HUES64 (cell line): ENCODE data around the gene VRK1.

Source experiments
- H3K27ac ChIP-seq: 2 replicates; pipeline ENCODE4 v1.7.0; 2013; ENCODE audit warnings: low read depth, low read length, inconsistent platforms
- H3K27me3 ChIP-seq: 2 replicates; pipeline ENCODE4 v1.6.1; 2013; ENCODE audit warnings: mild to moderate bottlenecking, low read length; ENCODE audit not compliant: insufficient read depth
- H3K36me3 ChIP-seq: 2 replicates; pipeline ENCODE4 v1.6.1; 2013; ENCODE audit warnings: mild to moderate bottlenecking, low read length; ENCODE audit not compliant: insufficient read depth
- H3K4me1 ChIP-seq: 2 replicates; pipeline ENCODE4 v1.6.1; 2013; ENCODE audit warnings: mild to moderate bottlenecking, low read length, moderate library complexity; ENCODE audit not compliant: insufficient read depth
- H3K4me3 ChIP-seq: 2 replicates; pipeline ENCODE4 v1.5.1; 2013; ENCODE audit warnings: mild to moderate bottlenecking, low read length, moderate library complexity
- H3K9ac ChIP-seq: 2 replicates; pipeline ENCODE4 v1.6.1; 2013; ENCODE audit warnings: mild to moderate bottlenecking, low read depth, low read length
- H3K9me3 ChIP-seq: 2 replicates; pipeline ENCODE4 v1.6.1; 2013; ENCODE audit warnings: low read depth, low read length; ENCODE audit not compliant: insufficient read depth
- WGBS: fragments of 150-250, 120-280 bp; methylation state at CpG from one replicate; pipeline ENCODE4 v1.1.7; 2013; ENCODE audit warnings: missing lambda C conversion rate; 5-methylcytosine and 5-hydroxymethylcytosine counted together

Gene VRK1

GRCh38 chr14:96888158-96888557 is 91.0 kb downstream of the VRK1 start:
- H3K9ac ChIP-seq = no peak overlapping the region
- H3K27me3 ChIP-seq = no peaks in the 10 kb centered on the region
- no peak overlapping the region for H3K27ac ChIP-seq
- H3K4me1 ChIP-seq = peaks cover 27% of the 10 kb centered on the region
- WGBS = 94% methylated on average over 1 of the region's 1 CpG
- H3K36me3 ChIP-seq = no peaks in the 10 kb centered on the region
- H3K4me3 ChIP-seq = no peak overlapping the region
- no peaks in the 10 kb centered on the region for H3K9me3 ChIP-seq

GRCh38 chr14:96888593-96888992 is 91.4 kb downstream of the VRK1 start:
- no peak overlapping the region for H3K4me3 ChIP-seq
- H3K4me1 ChIP-seq = peaks cover 27% of the 10 kb centered on the region
- no peak overlapping the region for H3K27ac ChIP-seq
- H3K9me3 ChIP-seq = no peaks in the 10 kb centered on the region
- no peaks in the 10 kb centered on the region for H3K27me3 ChIP-seq
- H3K36me3 ChIP-seq = no peaks in the 10 kb centered on the region
- 53% methylated on average over 3 of the region's 3 CpGs for WGBS
- H3K9ac ChIP-seq = no peak overlapping the region

- no peaks in the 10 kb centered on the region for H3K9me3 ChIP-seq
- 79% methylated on average over 5 of the region's 5 CpGs for WGBS
- no peak overlapping the region for H3K4me3 ChIP-seq
- no peaks in the 10 kb centered on the region for H3K36me3 ChIP-seq
- peaks cover 27% of the 10 kb centered on the region for H3K4me1 ChIP-seq
- H3K27ac ChIP-seq = no peak overlapping the region
- no peaks in the 10 kb centered on the region for H3K27me3 ChIP-seq
- H3K9ac ChIP-seq = no peak overlapping the region
These were observed 91.9 kb downstream of the VRK1 start for GRCh38 chr14:96889091-96889490.

GRCh38 chr14:96893966-96894622 is 96.9 kb downstream of the VRK1 start:
- 84% methylated on average over 12 of the region's 12 CpGs for WGBS
- Histone ChIP-seq H3K9ac (no peak overlapping the region), H3K9me3 (no peaks in the 10 kb centered on the region), H3K36me3 (no peaks in the 10 kb centered on the region), H3K27ac (no peak overlapping the region), H3K27me3 (no peaks in the 10 kb centered on the region), H3K4me1 (peaks cover 12% of the 10 kb centered on the region), H3K4me3 (no peak overlapping the region)

- no peaks in the 10 kb centered on the region for H3K9me3 ChIP-seq
- peaks cover 6% of the 10 kb centered on the region; the same call in 1 of the 2 replicates for H3K4me1 ChIP-seq
- no peaks in the 10 kb centered on the region for H3K27me3 ChIP-seq
- H3K9ac ChIP-seq = no peak overlapping the region
- H3K4me3 ChIP-seq = no peak overlapping the region
- no peak overlapping the region for H3K27ac ChIP-seq
- H3K36me3 ChIP-seq = no peaks in the 10 kb centered on the region
- 90% methylated on average over 8 of the region's 8 CpGs for WGBS
These were observed 97.8 kb downstream of the VRK1 start for GRCh38 chr14:96894966-96895365.

GRCh38 chr14:96895658-96896271 is 98.6 kb downstream of the VRK1 start:
- H3K27me3 ChIP-seq = no peaks in the 10 kb centered on the region
- 98% methylated on average over 5 of the region's 5 CpGs for WGBS
- H3K4me3 ChIP-seq = no peak overlapping the region
- H3K27ac ChIP-seq = no peak overlapping the region
- no peaks in the 10 kb centered on the region for H3K36me3 ChIP-seq
- no peaks in the 10 kb centered on the region for H3K9me3 ChIP-seq
- H3K9ac ChIP-seq = no peak overlapping the region
- peaks cover 6% of the 10 kb centered on the region; the same call in 1 of the 2 replicates for H3K4me1 ChIP-seq

- no peak overlapping the region for H3K27ac ChIP-seq
- no peaks in the 10 kb centered on the region for H3K9me3 ChIP-seq
- H3K36me3 ChIP-seq = no peaks in the 10 kb centered on the region
- H3K9ac ChIP-seq = no peak overlapping the region
- peaks cover 10% of the 10 kb centered on the region for H3K4me1 ChIP-seq
- H3K4me3 ChIP-seq = no peak overlapping the region
- WGBS = 93% methylated on average over 5 of the region's 5 CpGs
- no peaks in the 10 kb centered on the region for H3K27me3 ChIP-seq
These were observed 100.0 kb downstream of the VRK1 start for GRCh38 chr14:96897184-96897583.

- peaks cover 14% of the 10 kb centered on the region for H3K4me1 ChIP-seq
- no peaks in the 10 kb centered on the region for H3K36me3 ChIP-seq
- no peaks in the 10 kb centered on the region for H3K27me3 ChIP-seq
- no peaks in the 10 kb centered on the region for H3K9me3 ChIP-seq
- H3K27ac ChIP-seq = no peak overlapping the region
- H3K9ac ChIP-seq = no peak overlapping the region
- no peak overlapping the region for H3K4me3 ChIP-seq
- 84% methylated on average over 3 of the region's 3 CpGs for WGBS
These were observed 104.0 kb downstream of the VRK1 start for GRCh38 chr14:96901227-96901626.

- H3K27ac ChIP-seq = no peak overlapping the region
- peaks cover 14% of the 10 kb centered on the region for H3K4me1 ChIP-seq
- H3K36me3 ChIP-seq = no peaks in the 10 kb centered on the region
- H3K9ac ChIP-seq = no peak overlapping the region
- no peak overlapping the region for H3K4me3 ChIP-seq
- 93% methylated on average over 2 of the region's 3 CpGs for WGBS
- H3K9me3 ChIP-seq = no peaks in the 10 kb centered on the region
- H3K27me3 ChIP-seq = no peaks in the 10 kb centered on the region
These were observed 104.8 kb downstream of the VRK1 start for GRCh38 chr14:96902004-96902403.

- Histone ChIP-seq H3K27ac (no peak overlapping the region), H3K36me3 (no peaks in the 10 kb centered on the region), H3K9me3 (no peaks in the 10 kb centered on the region), H3K4me1 (peaks cover 14% of the 10 kb centered on the region), H3K4me3 (no peak overlapping the region), H3K27me3 (no peaks in the 10 kb centered on the region), H3K9ac (no peak overlapping the region)
- 86% methylated on average over 4 of the region's 8 CpGs for WGBS
These were observed 106.4 kb downstream of the VRK1 start for GRCh38 chr14:96903444-96904023.

GRCh38 chr14:96904201-96904600 is 107.0 kb downstream of the VRK1 start:
- Histone ChIP-seq H3K9ac (no peak overlapping the region), H3K4me1 (peaks cover 14% of the 10 kb centered on the region), H3K27me3 (no peaks in the 10 kb centered on the region), H3K27ac (no peak overlapping the region), H3K9me3 (no peaks in the 10 kb centered on the region), H3K4me3 (no peak overlapping the region), H3K36me3 (no peaks in the 10 kb centered on the region)
- 77% methylated on average over 2 of the region's 3 CpGs for WGBS
